Right lobe of liver (tissue), 4 donors: ENCODE measurements around the gene DYNC1LI1.

Experiments used
- CTCF ChIP-seq, 4 donors: fragments of 200-600 bp in 3 of 4; fragments of 450-650 bp in 1 of 4; IDR thresholded peaks; one replicate each; pipeline versions ENCODE4 v1.5.1 to v1.8.0; 2016 to 2022; ENCODE audit warnings: antibody characterized with exemption in 4 of 4, mild to moderate bottlenecking in 2 of 4
- POLR2A ChIP-seq: fragments of 450-650 bp; IDR thresholded peaks from one replicate; pipeline ENCODE4 v1.6.1; 2017; ENCODE audit warnings: antibody characterized with exemption, mild to moderate bottlenecking
- donor health status: DM: no; HTN: no; CAD: no.
- donor health status: DM: no; HTN: no; CAD: no.
- donor health status: DM: no; HTN: yes; CAD: no.

GRCh38 chr3:32508711-32509110, 61.9 kb downstream of the DYNC1LI1 start:
- TF ChIP-seq CTCF (IDR thresholded peaks at IDR 0.05) (no peak), POLR2A (no peak)
